ENCODE results near the gene RAPGEF3.
A peak's percentile ranks its signal among the peaks of the same experiment; 100 is the strongest.

Gene RAPGEF3

GRCh38 chr12:47758834-47759690 lies at the start of gene RAPGEF3:
RAPGEF3 (minus strand) TSS chr12:47758880; CDS start chr12:47758556, 324 bp downstream.
- no peak for DNase-seq (ENCODE audit: low read depth)

- peak; percentile 60 for DNase-seq (ENCODE audit: low read depth)
Observed at GRCh38 chr12:47808050-47808449, 49.4 kb upstream of the RAPGEF3 start.

- no peak for DNase-seq (ENCODE audit: low read depth)
Observed at GRCh38 chr12:47807338-47807737, 48.7 kb upstream of the RAPGEF3 start.

GRCh38 chr12:47805417-47805816 lies 46.7 kb upstream of the RAPGEF3 start:
- no peak for DNase-seq (ENCODE audit: low read depth)

- DNase-seq (ENCODE audit: low read depth), result no peak
Observed at GRCh38 chr12:47804171-47804570, 45.5 kb upstream of the RAPGEF3 start.

GRCh38 chr12:47803191-47803875 lies 44.7 kb upstream of the RAPGEF3 start:
- no peak for DNase-seq (ENCODE audit: low read depth)

GRCh38 chr12:47802312-47802711 lies 43.6 kb upstream of the RAPGEF3 start:
- DNase-seq (ENCODE audit: low read depth), result no peak

GRCh38 chr12:47801904-47802246 lies 43.2 kb upstream of the RAPGEF3 start:
- DNase-seq (ENCODE audit: low read depth), result no peak

GRCh38 chr12:47801170-47801903 lies 42.7 kb upstream of the RAPGEF3 start:
- no peak for DNase-seq (ENCODE audit: low read depth)

- DNase-seq (ENCODE audit: low read depth), result no peak
Observed at GRCh38 chr12:47800582-47800981, 41.9 kb upstream of the RAPGEF3 start.

- DNase-seq (ENCODE audit: low read depth), result no peak
Observed at GRCh38 chr12:47799357-47799955, 40.8 kb upstream of the RAPGEF3 start.

- no peak for DNase-seq (ENCODE audit: low read depth)
Observed at GRCh38 chr12:47798382-47798948, 39.8 kb upstream of the RAPGEF3 start.

- no peak for DNase-seq (ENCODE audit: low read depth)
Observed at GRCh38 chr12:47797441-47797840, 38.8 kb upstream of the RAPGEF3 start.

- no peak for DNase-seq (ENCODE audit: low read depth)
Observed at GRCh38 chr12:47795814-47796411, 37.2 kb upstream of the RAPGEF3 start.

GRCh38 chr12:47795121-47795813 lies 36.6 kb upstream of the RAPGEF3 start:
- no peak for DNase-seq (ENCODE audit: low read depth)

- DNase-seq (ENCODE audit: low read depth), result no peak
Observed at GRCh38 chr12:47794679-47795078, 36.0 kb upstream of the RAPGEF3 start.

GRCh38 chr12:47793015-47793681 lies 34.5 kb upstream of the RAPGEF3 start:
- DNase-seq (ENCODE audit: low read depth), result no peak

GRCh38 chr12:47791874-47792273 lies 33.2 kb upstream of the RAPGEF3 start:
- DNase-seq (ENCODE audit: low read depth), result no peak

- no peak for DNase-seq (ENCODE audit: low read depth)
Observed at GRCh38 chr12:47791351-47791746, 32.7 kb upstream of the RAPGEF3 start.

- no peak for DNase-seq (ENCODE audit: low read depth)
Observed at GRCh38 chr12:47790676-47791350, 32.1 kb upstream of the RAPGEF3 start.
